Endothelial cell of umbilical vein (primary cell): ENCODE results near the gene KCNH8. TPM values are rescaled to one million over a fixed set of nuclear protein-coding genes. Genes with fewer than 3 reads are reported as not detected.

Experiments used
- BruUV-seq: library from RNA; stranded (reverse); fragments of 400-500 nt; replicated peaks from 2 replicates; lab custom pipeline; 2021; lab: Mats Ljungman, UMichigan
- CTCF ChIA-PET: fragments of 300-600, 350-600 bp; sonication (Branson Sonifier 250); formaldehyde crosslinking; loops from one replicate; lab custom pipeline; 2021; ENCODE audit warnings: antibody characterized with exemption, inconsistent platforms; lab: Charles Lee
- POLR2A ChIA-PET: fragments of 300-600, 350-600 bp; sonication (Branson Sonifier 250); formaldehyde crosslinking; loops from one replicate; lab custom pipeline; 2021; ENCODE audit warnings: antibody characterized with exemption, inconsistent platforms; lab: Charles Lee
- DNase-seq: peaks from one replicate; pipeline ENCODE4 v3.0.0-alpha.2; 2011; ENCODE audit warnings: low read depth, low spot score
- FAIRE-seq: peaks from 2 replicates; lab custom pipeline; 2011; peaks lifted over from hg19 to GRCh38; lab: Jason Lieb, UNC
- H2AFZ ChIP-seq: 2 replicates; pipeline ENCODE4 v1.6.0; 2012; ENCODE audit warnings: low read depth, low read length, control low read depth, inconsistent platforms
- H3K27ac ChIP-seq: 2 replicates; pipeline ENCODE4 v1.5.1; 2011; ENCODE audit warnings: low read depth, mild to moderate bottlenecking, control low read depth, low read length, moderate library complexity; ENCODE audit not compliant: insufficient read depth
- H3K27me3 ChIP-seq, 2 experiments: 2 replicates each; pipeline versions ENCODE4 v1.6.0 to v1.6.1; 2011; ENCODE audit warnings: low read length in 2 of 2, mixed read lengths in 1 of 2; ENCODE audit not compliant: control insufficient read depth in 2 of 2, insufficient read depth in 2 of 2
- H3K36me3 ChIP-seq, 2 experiments: 2 replicates in 1 of 2; 3 replicates in 1 of 2; pipeline ENCODE4 v1.5.1; 2011; ENCODE audit warnings: low read length in 2 of 2, mild to moderate bottlenecking in 1 of 2, moderate library complexity in 1 of 2; ENCODE audit not compliant: control insufficient read depth in 2 of 2, insufficient read depth in 2 of 2; ENCODE audit errors: extremely low read depth in 1 of 2
- H3K4me1 ChIP-seq: 3 replicates; pipeline ENCODE4 v1.5.1; 2011; ENCODE audit warnings: mild to moderate bottlenecking, low read length; ENCODE audit not compliant: control insufficient read depth, insufficient read depth; ENCODE audit errors: extremely low read depth
- H3K4me2 ChIP-seq: 2 replicates; pipeline ENCODE4 v1.6.1; 2011; ENCODE audit warnings: low read length, control low read depth, mixed read lengths; ENCODE audit not compliant: insufficient read depth
- H3K4me3 ChIP-seq, 3 experiments: fragments of 200-600 bp in 1 of 3; sonication (generic), shearing (Covaris generic) in 1 of 3; replicated peaks in 1 of 3; 2 replicates each; pipeline ENCODE4 v1.5.1; 2011 to 2016; ENCODE audit warnings: control low read depth in 3 of 3, low read length in 3 of 3, mild to moderate bottlenecking in 2 of 3, inconsistent platforms in 1 of 3, low read depth in 1 of 3, moderate library complexity in 1 of 3; ENCODE audit not compliant: insufficient read depth in 1 of 3
- H3K79me2 ChIP-seq: 2 replicates; pipeline ENCODE4 v1.6.0; 2012; ENCODE audit warnings: low read length, inconsistent platforms; ENCODE audit not compliant: control insufficient read depth, insufficient read depth
- H3K9ac ChIP-seq: replicated peaks from 2 replicates; pipeline ENCODE3; 2011; ENCODE audit warnings: low read length, control low read depth; ENCODE audit not compliant: insufficient read depth; ENCODE audit errors: extremely low read depth
- H3K9me1 ChIP-seq: replicated peaks from 3 replicates; pipeline ENCODE4 v1.6.0; 2011; ENCODE audit warnings: mild to moderate bottlenecking, low read length; ENCODE audit not compliant: control insufficient read depth, insufficient read depth; ENCODE audit errors: extremely low read depth
- H3K9me3 ChIP-seq: replicated peaks from 2 replicates; pipeline ENCODE4 v1.5.1; 2012; ENCODE audit warnings: low read length, inconsistent platforms; ENCODE audit not compliant: control insufficient read depth, insufficient read depth
- H4K20me1 ChIP-seq: replicated peaks from 2 replicates; pipeline ENCODE3; 2011; ENCODE audit warnings: mild to moderate bottlenecking, low read length; ENCODE audit not compliant: control insufficient read depth, insufficient read depth; ENCODE audit errors: extremely low read depth
- CTCF ChIP-seq, 2 donors: IDR thresholded peaks; 1 replicate in 1 of 2; 2 replicates in 1 of 2; pipeline ENCODE4 v1.5.1; 2011; ENCODE audit warnings: low read length in 2 of 2, mild to moderate bottlenecking in 2 of 2, moderate library complexity in 2 of 2, control low read depth in 1 of 2, inconsistent platforms in 1 of 2, low read depth in 1 of 2; ENCODE audit not compliant: insufficient read depth in 1 of 2; ENCODE audit errors: extremely low read depth in 1 of 2
- EZH2 ChIP-seq: IDR thresholded peaks from 2 replicates; pipeline ENCODE4 v1.6.1; 2012; ENCODE audit warnings: borderline replicate concordance, low read depth, mild to moderate bottlenecking, moderate library complexity, low read length, inconsistent platforms; ENCODE audit not compliant: severe bottlenecking
- FOS ChIP-seq: IDR thresholded peaks from 2 replicates; pipeline ENCODE4 v1.6.1; 2011; ENCODE audit warnings: mild to moderate bottlenecking, low read length, moderate library complexity, borderline replicate concordance; ENCODE audit not compliant: insufficient read depth
- GATA2 ChIP-seq: IDR thresholded peaks from 2 replicates; pipeline ENCODE4 v1.7.0; 2011; ENCODE audit warnings: low read depth, mild to moderate bottlenecking, moderate library complexity, mixed read lengths, low read length; ENCODE audit not compliant: insufficient read length, insufficient read depth
- JUN ChIP-seq: IDR thresholded peaks from 2 replicates; pipeline ENCODE4 v1.6.1; 2011; ENCODE audit warnings: borderline replicate concordance, low read depth; ENCODE audit not compliant: insufficient read length, insufficient read depth
- MAX ChIP-seq: IDR thresholded peaks from 2 replicates; pipeline ENCODE4 v1.6.1; 2011; ENCODE audit not compliant: insufficient read depth, insufficient read length
- MYC ChIP-seq: IDR thresholded peaks from one replicate; pipeline ENCODE4 v1.6.1; 2011; ENCODE audit warnings: mild to moderate bottlenecking, low read depth, low read length
- POLR2A ChIP-seq: IDR thresholded peaks from 2 replicates; pipeline ENCODE4 v1.6.1; 2012; ENCODE audit warnings: low read depth, mild to moderate bottlenecking, control low read depth, low read length
- POLR2AphosphoS5 ChIP-seq: IDR thresholded peaks from 2 replicates; pipeline ENCODE4 v1.6.1; 2012; ENCODE audit warnings: low read depth, mild to moderate bottlenecking, control low read depth, low read length, moderate library complexity; ENCODE audit not compliant: insufficient read depth
- dilution Hi-C: fragments of 300-500 bp; cut with MboI; formaldehyde crosslinking; loops from one replicate; pipeline ENCODE4 v1.15.0; 2019; ENCODE audit warnings: low sequenced_read_pairs; ENCODE audit not compliant: extremely low pct_ligation_motif_present
- intact Hi-C: fragments of 100-400 bp; cut with micrococcal nuclease; formaldehyde crosslinking; loops from one replicate; pipeline ENCODE4 v1.10.0; 2022
- polyA plus RNA-seq, 4 experiments: library from polyadenylated mRNA; depleted of rRNA in 3 of 4; stranded (reverse) in 3 of 4; unstranded in 1 of 4; fragments of >200 nt; gene quantifications; 2 replicates each; pipeline versions ENCODE4 v1.2.1 to v1.2.3, GENCODE V29; 2011 to 2012; ENCODE audit warnings: missing spikeins in 1 of 4
- total RNA-seq: library from RNA; stranded (reverse); gene quantifications from 2 replicates; pipeline ENCODE4 v1.2.3, GENCODE V29; 2021

Gene KCNH8
- total and polyA plus RNA-seq, 2 donors (not counting 3 experiments of a cell fraction or from before 2014, with no cell fraction given) = not detected

DNA sequence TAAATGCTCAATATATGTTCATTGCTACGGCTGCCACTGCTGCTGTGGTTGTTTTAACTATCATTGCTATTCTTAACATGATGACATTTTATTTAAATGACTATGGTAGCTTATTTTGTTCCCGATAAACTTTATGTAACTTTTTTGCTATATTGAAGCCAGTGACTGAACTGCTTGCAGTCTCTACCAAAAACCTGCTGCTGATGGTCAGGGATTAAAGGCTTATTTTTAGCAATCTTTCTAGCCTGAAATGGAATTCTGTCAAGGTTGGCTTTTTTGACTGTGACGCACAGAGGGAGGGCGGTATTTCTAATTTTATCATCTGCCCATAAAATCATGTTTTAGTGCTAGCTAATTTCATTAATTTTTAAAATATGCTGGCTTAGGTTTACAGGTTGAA lies 271.8 kb downstream of the KCNH8 start:
- DNase-seq = no peak
- no peaks in the 10 kb centered on the region for H3K9me1 ChIP-seq
- no peak for TF ChIP-seq EZH2
- no peak for TF ChIP-seq CTCF (IDR thresholded peaks at IDR 0.05; ENCODE audit: extremely low read depth in 1 of 2, insufficient read depth in 1 of 2, low read depth in 1 of 2, low read length in 2 of 2)
- no peak for TF ChIP-seq GATA2
- TF ChIP-seq FOS = no peak
- no peak for TF ChIP-seq POLR2AphosphoS5
- no peak for TF ChIP-seq MAX
- TF ChIP-seq MYC = no peak
- TF ChIP-seq JUN = no peak
- no peak for TF ChIP-seq POLR2A
- H3K36me3 ChIP-seq = no peaks in the 10 kb centered on the region
- no peak for FAIRE-seq
- H2AFZ ChIP-seq = no peak overlapping the region
- dilution Hi-C loops (no loop called here), intact Hi-C loops (no loop called here)
- H3K4me3 ChIP-seq = no peak overlapping the region
- no peaks in the 10 kb centered on the region for H3K9me3 ChIP-seq
- no peak overlapping the region for H3K9ac ChIP-seq
- no peaks in the 10 kb centered on the region for H3K27me3 ChIP-seq
- no peaks in the 10 kb centered on the region for H4K20me1 ChIP-seq
- no peaks in the 10 kb centered on the region for H3K4me1 ChIP-seq
- CTCF ChIA-PET = no interaction called here
- no peak overlapping the region for H3K27ac ChIP-seq
- POLR2A ChIA-PET = no interaction called here
- no TSS peak for BruUV-seq
- no peak overlapping the region for H3K4me2 ChIP-seq
- no peaks in the 10 kb centered on the region for H3K79me2 ChIP-seq
